Right ventricle myocardium inferior (tissue), 1 donor: ENCODE results near the gene SMAD6. TPM values are rescaled to one million over a fixed set of nuclear protein-coding genes. Genes with fewer than 3 reads are reported as not detected.
A peak's percentile ranks its signal among the peaks of the same experiment; 100 is the strongest.

Experiments
- ATAC-seq: fragments of 200-7000 bp; cut with Tn5 transposase; one replicate; pipeline ENCODE4 v1.9.1; 2020; ENCODE audit warnings: mild to moderate bottlenecking, moderate library complexity
- DNase-seq: peaks from one replicate; pipeline ENCODE4 v3.0.0; 2021; ENCODE audit errors: missing footprints
- intact Hi-C: fragments of 100-400 bp; cut with DNase I; formaldehyde crosslinking; loops from one replicate; pipeline ENCODE4 v1.11.0; 2022
- total RNA-seq: library from RNA; stranded (reverse); fragmentation: NEBNext Ultra II Directional; extraction: Animal tissue kit (Norgen Biotek cat#: 25700); gene quantifications from one replicate; pipeline ENCODE4 v1.2.1, GENCODE V29; 2021
- donor health status: DM: no; HTN: yes; CAD: no; lungs with severe emphysema.

SMAD6 gene
- total RNA-seq, 1 donor from 2014 or later = 16.2 TPM

DNA sequence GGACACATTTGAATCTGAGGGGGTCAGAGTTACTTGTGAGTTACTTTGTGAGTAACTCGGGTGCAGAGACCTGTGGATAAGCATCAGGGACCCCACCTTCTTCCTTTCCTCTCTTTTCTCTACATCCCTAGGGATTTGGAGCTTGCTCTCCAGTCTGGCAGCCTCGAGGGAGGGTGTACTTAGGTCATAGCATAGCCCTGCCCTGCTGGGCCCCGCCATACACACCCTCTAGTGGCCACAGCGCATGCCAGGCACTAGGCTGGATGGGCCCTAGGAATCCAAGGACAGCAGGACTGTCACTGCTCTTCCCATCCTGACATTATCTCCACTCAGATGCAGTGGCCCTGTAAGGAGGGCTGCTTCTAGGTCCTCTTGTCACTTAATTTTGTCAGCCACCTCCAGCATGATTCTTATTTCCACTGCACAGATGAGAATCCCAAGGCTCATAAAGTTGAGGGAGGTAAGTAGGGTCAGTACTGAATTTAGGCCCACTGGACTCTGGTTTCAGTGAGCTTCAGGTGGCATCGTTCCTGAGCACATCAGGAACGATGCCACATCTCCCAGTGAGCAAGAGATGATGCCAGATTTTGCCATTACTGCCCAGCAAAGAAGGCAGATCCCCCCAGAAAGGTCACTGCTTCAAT lies 3.6 kb upstream of the SMAD6 start:
- DNase-seq (peak; percentile 80), ATAC-seq (peak; percentile 29)
- intact Hi-C loops = loop anchor here (1.0 to 2.0 kb wide), 2 partner anchors 36 to 79 kb away; no protein-coding TSS in a partner anchor

DNA sequence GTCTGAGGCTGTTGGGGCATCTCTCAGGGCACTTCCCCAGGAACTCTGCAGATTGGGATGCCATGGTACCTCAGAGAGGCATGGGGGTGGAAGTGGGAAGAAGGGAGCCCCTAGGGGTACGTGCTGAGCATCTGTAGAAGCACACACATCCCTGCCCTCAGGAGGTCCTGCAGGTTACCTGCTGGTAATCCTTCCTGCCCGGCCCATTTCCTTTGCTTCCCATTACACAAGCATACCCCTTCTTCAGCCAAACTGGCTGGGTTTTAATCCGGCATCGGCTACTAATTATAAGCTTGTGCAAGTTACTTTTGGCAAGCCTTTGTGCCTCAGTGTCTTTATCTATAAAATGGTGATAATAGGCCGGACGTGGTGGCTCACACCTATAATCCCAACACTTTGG lies 3.1 kb upstream of the SMAD6 start:
- DNase-seq (no peak), ATAC-seq (no peak)
- intact Hi-C loops = loop anchor here (1.0 to 2.0 kb wide), 2 partner anchors 36 to 80 kb away; no protein-coding TSS in a partner anchor

DNA sequence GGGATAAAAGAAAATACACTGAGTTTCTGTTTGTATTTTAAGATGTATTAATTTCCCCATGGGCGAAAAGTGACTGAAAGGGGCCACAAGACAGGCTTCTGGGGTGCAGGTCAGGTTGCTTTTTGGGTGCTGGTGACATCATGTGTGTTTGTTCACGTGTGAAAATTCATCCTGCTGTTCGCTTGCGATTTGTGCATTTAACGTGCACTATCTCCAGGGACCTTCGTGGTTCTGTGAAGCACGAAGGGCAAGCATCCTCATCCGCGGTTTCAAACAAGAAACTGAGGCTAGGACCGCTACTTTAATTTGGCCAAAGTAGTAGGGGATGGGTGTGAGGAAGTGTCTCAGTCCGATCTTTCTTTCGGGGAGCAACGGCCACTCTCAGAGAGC lies 1.6 kb upstream of the SMAD6 start:
- DNase-seq (no peak), ATAC-seq (no peak)
- intact Hi-C loops = loop anchor here (2.0 kb wide), 1 partner anchor 74 kb away; no protein-coding TSS in a partner anchor

DNA sequence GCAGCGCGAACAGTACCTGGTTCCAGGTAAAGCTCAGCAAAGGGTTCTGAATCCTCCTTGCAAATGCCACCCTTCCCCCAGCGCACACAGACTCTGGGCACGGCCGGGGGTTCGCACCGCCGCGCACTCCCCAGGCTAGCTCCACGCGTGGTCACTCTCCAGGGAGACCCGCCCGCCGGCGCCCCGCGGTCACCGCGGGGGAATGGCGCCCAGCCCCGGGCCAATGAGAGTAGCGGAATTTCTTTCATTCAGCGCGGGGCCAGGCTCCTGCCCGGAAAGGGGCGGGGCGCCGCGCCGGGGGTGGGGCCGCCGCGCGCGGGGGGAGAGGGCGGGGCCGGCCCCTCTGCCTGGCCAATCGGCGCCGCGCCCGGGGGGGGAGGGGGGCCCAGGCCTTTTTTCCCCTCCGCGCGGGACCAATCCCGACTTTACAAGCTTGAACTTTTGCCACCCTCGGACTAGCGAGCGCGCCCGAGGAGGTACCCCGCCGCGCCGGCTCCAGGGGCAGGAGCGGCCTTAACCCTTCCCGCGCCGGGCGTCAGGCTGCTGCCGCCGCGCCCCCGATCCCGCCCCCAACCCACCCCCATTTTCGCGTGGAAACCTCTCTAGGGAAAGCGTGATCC lies 1.1 kb upstream of the SMAD6 start:
- DNase-seq (peak; percentile 97), ATAC-seq (peak; percentile 85)
- intact Hi-C loops = loop anchor here (2.0 kb wide), 1 partner anchor 74 kb away; no protein-coding TSS in a partner anchor

DNA sequence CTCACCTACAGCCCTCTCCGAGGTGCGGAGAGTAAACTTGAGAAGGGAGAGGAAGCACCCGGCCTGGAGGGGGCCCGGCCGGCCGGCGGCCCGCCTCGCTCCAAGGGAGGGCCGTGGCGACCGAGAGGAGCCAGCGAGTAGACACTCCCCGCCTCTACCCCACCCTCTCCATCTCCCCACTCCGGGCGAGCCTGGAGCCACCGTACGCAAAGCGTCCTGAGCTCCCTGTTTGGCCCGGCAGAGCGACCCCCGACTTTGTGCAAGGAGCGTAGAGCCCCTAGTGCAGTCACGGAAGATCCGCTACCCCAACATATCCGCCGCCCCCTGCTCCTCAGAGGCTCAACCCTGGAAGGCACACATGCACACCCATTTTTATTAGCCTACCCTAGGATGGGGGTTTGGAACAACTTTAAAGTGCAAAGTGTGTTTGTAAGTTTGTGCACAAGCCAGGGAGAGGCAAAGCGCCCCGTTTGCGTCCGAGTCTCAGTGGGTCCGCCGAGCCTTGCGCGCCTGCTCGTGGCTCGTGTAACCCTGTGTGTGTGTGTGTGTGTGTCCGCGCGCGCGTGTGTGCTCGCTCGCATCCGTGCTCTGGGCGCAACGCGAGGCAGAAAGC lies 508 bp upstream of the SMAD6 start:
- ATAC-seq (peak; percentile 66), DNase-seq (no peak)
- intact Hi-C loops = loop anchor here (1.0 to 2.0 kb wide), 3 partner anchors 62 to 149 kb away; no protein-coding TSS in a partner anchor

DNA sequence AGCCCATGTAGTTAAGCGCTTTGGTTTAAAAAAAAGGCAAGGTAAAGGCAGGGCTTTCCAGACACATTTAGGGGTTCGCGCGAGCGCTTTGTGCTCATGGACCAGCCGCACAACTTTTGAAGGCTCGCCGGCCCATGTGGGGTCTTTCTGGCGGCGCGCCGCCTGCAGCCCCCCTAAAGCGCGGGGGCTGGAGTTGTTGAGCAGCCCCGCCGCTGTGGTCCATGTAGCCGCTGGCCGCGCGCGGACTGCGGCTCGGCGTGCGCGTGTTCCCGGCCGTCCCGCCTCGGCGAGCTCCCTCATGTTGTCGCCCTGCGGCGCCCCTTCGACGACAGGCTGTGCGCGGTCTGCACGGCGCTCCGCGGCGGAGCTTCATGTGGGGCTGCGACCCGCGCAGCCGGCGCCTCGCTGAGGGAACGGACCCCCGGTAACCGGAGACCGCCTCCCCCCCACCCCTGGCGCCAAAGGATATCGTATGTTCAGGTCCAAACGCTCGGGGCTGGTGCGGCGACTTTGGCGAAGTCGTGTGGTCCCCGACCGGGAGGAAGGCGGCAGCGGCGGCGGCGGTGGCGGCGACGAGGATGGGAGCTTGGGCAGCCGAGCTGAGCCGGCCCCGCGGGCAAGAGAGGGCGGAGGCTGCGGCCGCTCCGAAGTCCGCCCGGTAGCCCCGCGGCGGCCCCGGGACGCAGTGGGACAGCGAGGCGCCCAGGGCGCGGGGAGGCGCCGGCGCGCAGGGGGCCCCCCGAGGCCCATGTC lies 927 bp downstream of the SMAD6 start:
- intact Hi-C loops = loop anchor here (1.0 to 2.0 kb wide), 2 partner anchors 60 to 148 kb away; no protein-coding TSS in a partner anchor
- no peak for ATAC-seq
- DNase-seq = peak; percentile 68

DNA sequence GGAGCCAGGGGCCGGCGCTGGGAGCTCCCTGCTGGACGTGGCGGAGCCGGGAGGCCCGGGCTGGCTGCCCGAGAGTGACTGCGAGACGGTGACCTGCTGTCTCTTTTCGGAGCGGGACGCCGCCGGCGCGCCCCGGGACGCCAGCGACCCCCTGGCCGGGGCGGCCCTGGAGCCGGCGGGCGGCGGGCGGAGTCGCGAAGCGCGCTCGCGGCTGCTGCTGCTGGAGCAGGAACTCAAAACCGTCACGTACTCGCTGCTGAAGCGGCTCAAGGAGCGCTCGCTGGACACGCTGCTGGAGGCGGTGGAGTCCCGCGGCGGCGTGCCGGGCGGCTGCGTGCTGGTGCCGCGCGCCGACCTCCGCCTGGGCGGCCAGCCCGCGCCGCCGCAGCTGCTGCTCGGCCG lies 1.5 kb downstream of the SMAD6 start:
- DNase-seq (peak; percentile 80), ATAC-seq (no peak)
- intact Hi-C loops = loop anchor here (2.0 kb wide), 1 partner anchor 147 kb away; no protein-coding TSS in a partner anchor

DNA sequence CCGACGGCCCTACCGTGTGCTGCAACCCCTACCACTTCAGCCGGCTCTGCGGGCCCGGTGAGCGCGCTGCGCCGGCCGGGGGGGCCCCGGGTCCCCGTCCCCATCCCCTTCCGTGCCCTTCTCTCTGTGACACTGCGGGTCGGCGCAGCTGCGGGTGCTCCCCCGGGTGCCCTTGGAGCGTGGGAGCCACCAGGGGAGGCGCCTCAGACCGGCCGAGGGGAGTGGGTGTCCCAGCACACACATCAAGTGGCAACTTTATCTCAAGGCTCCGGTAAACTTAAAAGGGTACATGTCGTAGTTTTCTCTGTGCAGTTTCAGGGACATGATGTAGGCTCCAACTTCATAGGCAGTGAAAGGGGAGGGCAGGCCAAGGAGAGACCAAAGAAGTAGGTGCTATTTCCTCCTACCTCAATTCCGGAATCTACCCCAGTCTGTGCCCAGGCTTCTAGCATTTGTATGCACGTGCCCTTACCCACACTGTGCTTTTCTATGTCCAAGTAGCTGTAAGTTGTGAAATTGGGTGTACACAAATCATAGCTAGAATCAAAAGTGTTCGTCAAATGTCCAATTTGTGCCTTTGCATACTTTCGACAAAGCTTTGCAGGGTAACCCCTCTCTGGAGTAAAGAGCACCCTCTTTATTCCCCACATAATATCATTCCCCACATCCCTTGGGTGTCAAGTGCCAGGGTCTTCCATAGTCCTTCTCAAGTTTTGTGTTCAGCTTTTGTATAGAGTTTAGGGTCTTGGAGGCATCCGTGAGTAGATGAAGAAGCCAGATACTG lies 2.2 kb downstream of the SMAD6 start:
- intact Hi-C loops = no loop called here
- no peak for ATAC-seq
- no peak for DNase-seq

DNA sequence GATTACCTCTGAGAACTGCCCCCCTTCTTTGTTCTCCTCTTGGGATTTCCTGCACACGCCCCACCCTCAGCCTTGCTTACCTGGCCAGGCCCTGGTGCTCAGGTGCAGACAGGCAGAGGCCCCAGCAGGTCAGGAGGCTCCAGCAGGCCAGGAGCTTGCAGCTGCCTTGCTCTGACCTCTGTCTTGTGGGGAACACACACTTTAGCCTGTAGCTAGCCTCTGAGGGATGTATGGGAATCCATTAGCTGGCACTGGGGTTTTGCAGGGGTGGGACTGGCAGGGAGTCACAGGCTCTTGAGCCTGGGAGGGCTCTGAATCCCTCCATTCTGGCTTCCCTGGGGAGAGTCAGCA lies 2.7 kb downstream of the SMAD6 start:
- intact Hi-C loops = no loop called here
- ATAC-seq (no peak), DNase-seq (no peak)

DNA sequence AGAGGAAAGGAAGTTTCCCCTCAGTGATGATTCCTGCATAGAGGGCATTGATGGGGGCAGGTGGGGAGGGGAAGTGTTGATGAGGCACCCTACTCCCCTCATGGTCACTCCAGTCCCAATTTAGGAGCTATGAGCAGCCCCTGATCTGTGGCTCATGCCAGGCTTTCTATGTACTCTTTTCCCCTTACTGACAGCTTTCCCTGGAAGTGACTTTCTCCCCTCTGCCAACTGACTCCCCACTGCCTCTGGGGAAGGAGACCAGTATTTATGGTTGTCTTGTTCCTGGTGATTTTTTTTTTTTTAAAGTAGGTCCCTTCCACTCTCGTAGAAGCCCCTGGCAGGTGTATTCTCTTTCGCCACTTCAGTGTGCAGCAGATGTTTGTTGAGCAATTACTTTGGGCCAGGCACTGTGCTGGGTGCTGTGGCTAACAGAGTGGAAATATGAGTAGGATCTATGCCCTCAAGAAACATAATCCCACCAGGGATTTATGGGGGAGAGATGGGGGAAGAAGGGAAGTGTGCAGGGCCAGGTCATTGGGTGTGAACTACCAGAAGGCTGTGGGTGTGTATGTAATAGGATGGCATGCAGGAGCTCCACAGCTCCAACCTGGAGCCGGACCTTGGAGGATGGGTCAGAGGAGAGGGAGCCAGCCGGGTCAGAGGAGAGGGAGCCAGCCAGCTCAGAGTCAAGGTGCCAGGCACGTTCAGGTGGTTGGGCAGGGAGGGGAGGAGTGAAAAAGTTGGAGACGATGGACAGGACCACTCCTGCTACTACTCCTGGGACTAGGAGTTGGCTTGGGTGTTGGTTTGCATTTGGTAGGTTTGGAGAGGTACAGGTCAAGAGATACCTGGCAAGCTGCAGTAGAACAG lies 3.5 kb downstream of the SMAD6 start:
- no peak for ATAC-seq
- no peak for DNase-seq
- intact Hi-C loops = no loop called here

DNA sequence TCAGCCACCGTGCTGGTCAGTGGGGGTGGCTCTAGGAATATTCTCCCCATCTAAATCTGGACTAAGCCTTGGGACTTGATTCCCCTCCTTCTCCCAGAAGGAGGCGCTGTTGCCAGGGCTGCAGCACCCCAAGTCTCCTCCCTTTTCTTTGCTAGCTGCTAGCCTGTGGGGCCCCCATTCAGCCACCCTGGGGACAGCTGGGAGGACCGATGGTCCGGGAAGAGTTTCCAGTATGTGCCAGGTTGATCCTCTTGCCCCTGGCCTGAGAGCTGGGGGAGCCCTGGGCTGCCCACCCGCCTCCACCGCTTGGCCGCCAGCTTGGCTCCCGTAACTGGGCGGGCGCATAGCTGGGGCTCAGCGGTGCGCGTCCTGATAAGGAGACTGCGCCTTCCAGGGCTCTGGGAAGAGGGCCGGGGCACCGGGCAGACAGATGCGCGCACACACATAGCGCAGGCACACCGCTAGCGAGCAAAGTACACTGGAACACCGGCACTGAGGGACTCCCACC lies 4.2 kb downstream of the SMAD6 start:
- peak; percentile 69 for DNase-seq
- peak; percentile 21 for ATAC-seq
- intact Hi-C loops = no loop called here

DNA sequence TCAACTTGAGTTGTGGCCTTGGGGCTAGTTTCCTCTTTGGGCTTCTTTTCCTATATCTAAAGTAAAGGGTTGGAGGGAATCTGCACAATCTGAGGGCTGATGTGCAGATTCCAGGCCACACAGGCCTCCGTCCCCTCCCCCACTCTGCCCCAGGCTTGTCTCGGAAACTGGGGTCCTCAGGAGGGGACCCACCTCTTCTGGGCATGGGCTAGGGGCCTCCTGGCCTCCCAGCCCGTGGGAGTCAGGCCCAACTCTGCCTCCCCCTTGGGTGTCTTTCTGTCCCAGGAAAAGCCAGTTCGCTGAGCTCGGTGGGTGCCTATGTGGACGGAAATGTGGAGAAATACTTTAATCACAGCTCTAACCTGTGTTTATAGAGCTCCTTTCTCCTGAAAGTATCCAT lies 4.8 kb downstream of the SMAD6 start:
- intact Hi-C loops = no loop called here
- DNase-seq = no peak
- no peak for ATAC-seq

DNA sequence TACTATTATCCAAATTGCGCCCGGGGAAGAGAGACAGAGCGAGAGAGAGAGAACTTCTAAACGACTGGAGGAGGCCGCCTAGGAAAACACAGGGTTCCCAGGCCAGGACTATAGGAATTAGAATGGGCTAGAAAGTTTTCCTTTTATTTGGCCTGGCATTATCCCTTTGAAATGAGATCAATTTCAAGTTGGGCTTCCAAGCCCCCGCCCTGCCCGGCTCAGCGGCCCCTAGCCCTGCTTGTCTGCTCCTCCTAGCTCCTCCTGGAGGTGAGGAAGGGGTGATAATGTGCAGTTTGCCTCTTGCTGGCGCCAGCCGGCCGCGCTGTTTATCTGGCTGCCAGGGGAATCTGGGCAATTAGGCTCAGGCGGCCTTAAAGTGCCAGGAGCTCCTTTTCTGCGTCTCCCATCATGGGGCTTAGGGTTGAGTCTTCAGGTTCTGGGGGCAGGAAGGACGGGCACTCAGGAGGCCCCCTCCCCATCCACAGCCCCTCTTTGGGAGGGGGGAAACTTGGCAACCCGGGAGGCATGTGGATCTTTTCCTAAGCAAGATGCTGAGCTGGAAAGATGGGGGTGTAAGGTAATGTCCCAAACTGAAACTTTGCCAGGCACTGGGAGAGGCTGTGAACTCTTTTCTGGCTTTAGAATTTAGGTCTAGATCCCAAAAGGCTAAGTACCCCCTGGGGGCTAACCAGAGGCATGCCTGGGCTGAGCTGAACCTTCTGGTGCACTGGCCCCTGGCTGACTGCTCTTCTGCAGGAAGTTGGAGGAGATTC lies 5.5 kb downstream of the SMAD6 start:
- intact Hi-C loops = no loop called here
- peak; percentile 79 for DNase-seq
- peak; percentile 45 for ATAC-seq

DNA sequence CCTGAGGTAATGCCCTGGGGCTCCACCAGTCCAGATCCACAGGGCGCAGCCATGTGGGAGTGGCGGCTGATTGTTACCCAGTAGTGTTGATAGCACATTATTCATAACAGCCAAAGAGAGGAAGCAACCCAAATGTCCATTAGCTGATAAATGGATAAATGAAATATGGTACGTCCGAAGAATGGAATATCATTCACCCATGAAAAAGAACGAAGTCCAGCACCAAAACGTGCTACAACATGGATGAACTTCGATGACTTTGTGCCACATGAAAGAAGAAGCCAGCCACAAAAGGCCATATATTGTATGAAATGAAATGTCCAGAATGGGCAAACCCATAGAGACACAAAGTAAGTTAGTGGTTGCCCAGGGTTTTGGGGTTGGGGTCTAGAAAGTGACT lies 6.4 kb downstream of the SMAD6 start:
- no peak for DNase-seq
- no peak for ATAC-seq
- intact Hi-C loops = no loop called here

DNA sequence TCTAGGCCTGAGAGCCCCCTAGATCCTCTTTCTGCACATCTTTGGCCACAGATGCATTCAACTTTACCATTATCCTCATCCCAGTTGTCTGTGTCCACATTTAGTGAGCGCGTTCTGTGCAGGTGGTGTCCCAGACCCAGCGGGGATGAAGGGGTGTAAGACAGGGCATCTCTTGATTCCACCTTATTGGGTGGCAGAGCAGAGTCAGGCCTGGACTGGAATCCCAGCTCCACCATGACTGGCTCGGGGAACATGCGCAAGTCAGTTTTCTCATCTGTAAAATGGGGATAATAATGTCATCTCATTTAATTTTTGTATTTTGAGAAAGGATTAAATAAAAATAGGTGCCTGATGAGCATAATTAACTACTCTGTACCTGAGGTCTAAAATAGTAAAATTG lies 7.8 kb downstream of the SMAD6 start:
- intact Hi-C loops = no loop called here
- DNase-seq (no peak), ATAC-seq (no peak)

DNA sequence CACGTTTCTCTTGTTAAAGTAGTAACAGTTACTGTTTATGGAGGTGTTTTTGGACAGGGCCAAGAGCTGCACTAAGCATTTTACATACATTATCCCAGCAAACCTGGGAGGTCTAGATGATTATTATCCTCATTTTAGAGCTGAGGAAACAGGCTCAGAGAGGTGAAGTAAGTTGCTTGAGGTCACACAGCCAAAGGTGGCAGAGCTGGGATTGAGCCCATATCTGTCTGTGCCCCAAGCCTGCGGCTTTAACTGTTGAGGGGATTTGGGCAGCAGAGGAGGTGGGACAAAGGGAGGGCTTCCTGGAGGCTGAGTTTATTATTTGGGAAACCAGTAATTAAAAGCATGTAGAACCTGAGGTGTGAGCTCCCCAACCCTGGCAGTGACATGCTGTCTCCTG lies 9.2 kb downstream of the SMAD6 start:
- intact Hi-C loops = no loop called here
- DNase-seq (no peak), ATAC-seq (no peak)

DNA sequence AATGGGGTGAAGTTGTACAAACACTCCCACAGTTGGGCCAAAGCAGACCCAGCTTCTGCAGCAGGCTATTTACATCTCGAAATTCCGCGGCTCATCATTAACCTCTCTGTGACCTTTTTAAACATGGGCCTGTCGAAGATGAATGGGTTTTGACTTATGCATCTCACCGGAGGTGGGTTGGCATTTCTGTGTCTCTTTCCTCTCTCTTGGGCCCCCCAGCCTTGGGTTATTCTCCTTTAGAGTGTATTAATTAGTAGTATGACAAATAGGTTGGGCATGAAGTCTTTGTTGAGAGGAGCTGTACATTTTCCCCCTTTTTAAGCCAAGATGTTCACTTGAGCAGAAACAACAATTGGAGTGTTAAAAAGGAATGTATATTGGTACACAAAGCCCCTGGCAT lies 9.8 kb downstream of the SMAD6 start:
- intact Hi-C loops = no loop called here
- DNase-seq (no peak), ATAC-seq (no peak)
